WTC11 (cell line): ENCODE results near the gene TUBGCP6. TPM values are rescaled to one million over a fixed set of nuclear protein-coding genes. Genes with fewer than 3 reads are reported as not detected.
A peak's percentile ranks its signal among the peaks of the same experiment; 100 is the strongest.

ENCODE experiments used
- ATAC-seq: fragments of 200-7000 bp; cut with Tn5 transposase; 2 replicates; pipeline ENCODE4 v1.10.0; 2021; ENCODE audit warnings: mild to moderate bottlenecking, moderate library complexity
- CTCF ChIA-PET: fragments of 300-600 bp; sonication (Branson Sonifier 250); formaldehyde crosslinking; loops from one replicate; lab custom pipeline; 2021; ENCODE audit warnings: antibody characterized with exemption; lab: Charles Lee
- POLR2A ChIA-PET: fragments of 350-600 bp; sonication (Branson Sonifier 250); formaldehyde crosslinking; loops from one replicate; lab custom pipeline; 2021; ENCODE audit warnings: antibody characterized with exemption; lab: Charles Lee
- DNase-seq: peaks from one replicate; pipeline ENCODE4 v3.0.0; 2021; ENCODE audit warnings: low spot score
- H3K27ac Mint-ChIP-seq: 2 replicates; pipeline ENCODE4 v1.8.0; 2021; ENCODE audit warnings: mixed read lengths
- H3K27me3 Mint-ChIP-seq: 2 replicates; pipeline ENCODE4 v1.8.0; 2021; ENCODE audit warnings: low read depth, mild to moderate bottlenecking, moderate library complexity, mixed read lengths
- H3K36me3 Mint-ChIP-seq: 2 replicates; pipeline ENCODE4 v1.8.0; 2021; ENCODE audit warnings: mixed read lengths
- H3K4me1 Mint-ChIP-seq: 2 replicates; pipeline ENCODE4 v1.8.0; 2022; ENCODE audit warnings: mixed read lengths
- H3K4me3 Mint-ChIP-seq: 2 replicates; pipeline ENCODE4 v1.8.0; 2021; ENCODE audit warnings: mild to moderate bottlenecking, moderate library complexity, mixed read lengths
- H3K9me3 Mint-ChIP-seq: 2 replicates; pipeline ENCODE4 v1.8.0; 2021; ENCODE audit warnings: mixed read lengths
- AFF4 ChIP-seq: sonication (generic); formaldehyde crosslinking; IDR thresholded peaks from 2 replicates; pipeline ENCODE4 v1.8.1; 2023; ENCODE audit warnings: mild to moderate bottlenecking, missing genetic modification reagents, borderline replicate concordance
- AR ChIP-seq: fragments of 250-450 bp; sonication (Bioruptor Pico); IDR thresholded peaks from 2 replicates; pipeline ENCODE4 v1.9.0; 2021; ENCODE audit warnings: mild to moderate bottlenecking
- ATF1 ChIP-seq: sonication (generic); formaldehyde crosslinking; IDR thresholded peaks from 2 replicates; pipeline ENCODE4 v1.8.1; 2023; ENCODE audit warnings: mild to moderate bottlenecking, moderate library complexity, missing genetic modification reagents
- E2F5 ChIP-seq: sonication (generic); formaldehyde crosslinking; IDR thresholded peaks from 2 replicates; pipeline ENCODE4 v1.8.1; 2022; ENCODE audit warnings: mild to moderate bottlenecking, moderate library complexity, missing genetic modification reagents
- EMX1 ChIP-seq: fragments of 250-450 bp; sonication (Bioruptor Pico); IDR thresholded peaks from 2 replicates; pipeline ENCODE4 v1.8.0; 2021; ENCODE audit warnings: mild to moderate bottlenecking
- ERG ChIP-seq: fragments of 250-450 bp; sonication (Bioruptor Pico); IDR thresholded peaks from 2 replicates; pipeline ENCODE4 v1.8.0; 2021; ENCODE audit warnings: mild to moderate bottlenecking
- FOXJ3 ChIP-seq: sonication (generic); formaldehyde crosslinking; IDR thresholded peaks from 2 replicates; pipeline ENCODE4 v1.9.0; 2021; ENCODE audit warnings: missing genetic modification reagents, mild to moderate bottlenecking, borderline replicate concordance
- FOXP4 ChIP-seq: sonication (generic); formaldehyde crosslinking; IDR thresholded peaks from 2 replicates; pipeline ENCODE4 v1.8.0; 2022; ENCODE audit warnings: mild to moderate bottlenecking, missing genetic modification reagents
- GRHL2 ChIP-seq: fragments of 250-450 bp; sonication (Bioruptor Pico); IDR thresholded peaks from 2 replicates; pipeline ENCODE4 v1.8.0; 2022; ENCODE audit warnings: mild to moderate bottlenecking, moderate library complexity; ENCODE audit not compliant: insufficient replicate concordance, severe bottlenecking
- IRF2 ChIP-seq: sonication (generic); formaldehyde crosslinking; IDR thresholded peaks from 2 replicates; pipeline ENCODE4 v1.8.0; 2022; ENCODE audit warnings: low read depth, missing genetic modification reagents, borderline replicate concordance
- JAZF1 ChIP-seq: fragments of 250-450 bp; sonication (Bioruptor Pico); IDR thresholded peaks from 2 replicates; pipeline ENCODE4 v1.9.0; 2021; ENCODE audit warnings: moderate library complexity, mild to moderate bottlenecking, inconsistent platforms
- MXD4 ChIP-seq: fragments of 250-450 bp; sonication (Bioruptor Pico); IDR thresholded peaks from 2 replicates; pipeline ENCODE4 v1.8.0; 2021; ENCODE audit warnings: mild to moderate bottlenecking, moderate library complexity, borderline replicate concordance
- OVOL2 ChIP-seq: fragments of 250-450 bp; sonication (Bioruptor Pico); IDR thresholded peaks from 2 replicates; pipeline ENCODE4 v1.9.0; 2021; ENCODE audit warnings: mild to moderate bottlenecking, borderline replicate concordance
- TEAD4 ChIP-seq: sonication (generic); formaldehyde crosslinking; IDR thresholded peaks from 2 replicates; pipeline ENCODE4 v1.8.0; 2022; ENCODE audit warnings: mild to moderate bottlenecking, missing genetic modification reagents
- ZNF232 ChIP-seq: sonication (generic); formaldehyde crosslinking; IDR thresholded peaks from 2 replicates; pipeline ENCODE4 v1.8.0; 2022; ENCODE audit warnings: mild to moderate bottlenecking, missing genetic modification reagents
- ZNF423 ChIP-seq: fragments of 250-450 bp; sonication (Bioruptor Pico); IDR thresholded peaks from 2 replicates; pipeline ENCODE4 v2.1.2; 2022; ENCODE audit warnings: mild to moderate bottlenecking, moderate library complexity
- ZNF512 ChIP-seq: sonication (generic); formaldehyde crosslinking; IDR thresholded peaks from 2 replicates; pipeline ENCODE4 v1.8.1; 2022; ENCODE audit warnings: missing genetic modification reagents, borderline replicate concordance
- total RNA-seq: library from RNA; stranded (reverse); gene quantifications from 3 replicates; pipeline ENCODE4 v1.2.3, GENCODE V29; 2021

The TUBGCP6 gene
- total RNA-seq, 1 experiment from 2014 or later: 45.4 TPM

GRCh38 chr22:50171965-50172421 is 72.8 kb downstream of the TUBGCP6 start:
- DNase-seq: no peak
- ChIA-PET POLR2A (no interaction called here), CTCF (interaction anchor here (0.7 to 1.3 kb wide), 2 partner anchors 23 kb away, joined by 3 to 8 read pairs; no protein-coding TSS in a partner anchor)
- TF ChIP-seq ZNF423 (CRISPR knock-in tag) (0 out of 2 replicates have a peak, but pooled peaks have one; percentile 36), IRF2 (no peak)
- peak overlapping the region; percentile 80; the same call in 1 of the 2 replicates for H3K4me3 Mint-ChIP-seq
- peaks cover 3% of the 10 kb centered on the region; the same call in 1 of the 2 replicates for H3K4me1 Mint-ChIP-seq
- no peaks in the 10 kb centered on the region for H3K36me3 Mint-ChIP-seq
- peaks cover 25% of the 10 kb centered on the region for H3K27me3 Mint-ChIP-seq
- ATAC-seq: no peak
- H3K9me3 Mint-ChIP-seq: no peaks in the 10 kb centered on the region
- H3K27ac Mint-ChIP-seq: no peak overlapping the region

GRCh38 chr22:50171319-50171964 is 73.4 kb downstream of the TUBGCP6 start:
- DNase-seq (no peak), ATAC-seq (no peak)
- Mint-ChIP-seq H3K36me3 (no peaks in the 10 kb centered on the region), H3K27ac (no peak overlapping the region), H3K4me1 (peaks cover 3% of the 10 kb centered on the region; the same call in 1 of the 2 replicates), H3K27me3 (peaks cover 25% of the 10 kb centered on the region), H3K4me3 (peak overlapping the region; percentile 80), H3K9me3 (no peaks in the 10 kb centered on the region)
- no peak for TF ChIP-seq ATF1 (CRISPR knock-in tag)
- no peak for TF ChIP-seq ZNF232 (CRISPR knock-in tag)
- TF ChIP-seq AR (CRISPR knock-in tag): no peak
- no peak for TF ChIP-seq FOXJ3 (CRISPR knock-in tag)
- TF ChIP-seq ZNF512 (CRISPR knock-in tag): no peak
- no peak for TF ChIP-seq FOXP4 (CRISPR knock-in tag)
- no peak for TF ChIP-seq EMX1
- TF ChIP-seq AFF4 (CRISPR knock-in tag): no peak
- no peak for TF ChIP-seq OVOL2 (CRISPR knock-in tag)
- no peak for TF ChIP-seq ZNF423 (CRISPR knock-in tag)
- no peak for TF ChIP-seq ERG (CRISPR knock-in tag)
- no peak for TF ChIP-seq TEAD4 (CRISPR knock-in tag)
- no peak for TF ChIP-seq JAZF1 (CRISPR knock-in tag)
- no peak for TF ChIP-seq E2F5 (CRISPR knock-in tag)
- no peak for TF ChIP-seq MXD4 (CRISPR knock-in tag)
- TF ChIP-seq GRHL2 (CRISPR knock-in tag): no peak
- POLR2A ChIA-PET: no interaction called here
- CTCF ChIA-PET: interaction anchor here (0.8 to 1.5 kb wide), 5 partner anchors 19 to 66 kb away, joined by 3 to 8 read pairs (median 5); no protein-coding TSS in a partner anchor
